ENCODE measurements around the gene CD36.

Gene CD36

GRCh38 chr7:80637911-80638765 lies at the start of gene CD36:
Gene CD36 (plus strand): TSS chr7:80638642. CDS start chr7:80646741, 8,099 bp downstream.
- no peak for DNase-seq

GRCh38 chr7:80589631-80590030 lies 48.8 kb upstream of the CD36 start:
- DNase-seq = no peak

GRCh38 chr7:80591654-80592053 lies 46.8 kb upstream of the CD36 start:
- no peak for DNase-seq

- no peak for DNase-seq
Measured at GRCh38 chr7:80593869-80594586, 44.4 kb upstream of the CD36 start.

- DNase-seq = peak; percentile 21
Measured at GRCh38 chr7:80596933-80597517, 41.4 kb upstream of the CD36 start.

- DNase-seq = no peak
Measured at GRCh38 chr7:80597875-80598274, 40.6 kb upstream of the CD36 start.

- no peak for DNase-seq
Measured at GRCh38 chr7:80600046-80600445, 38.4 kb upstream of the CD36 start.

GRCh38 chr7:80601999-80602398 lies 36.4 kb upstream of the CD36 start:
- no peak for DNase-seq

- no peak for DNase-seq
Measured at GRCh38 chr7:80603940-80604339, 34.5 kb upstream of the CD36 start.

GRCh38 chr7:80604436-80604835 lies 34.0 kb upstream of the CD36 start:
- DNase-seq = no peak

GRCh38 chr7:80607136-80607535 lies 31.3 kb upstream of the CD36 start:
- DNase-seq = no peak

- no peak for DNase-seq
Measured at GRCh38 chr7:80608336-80608735, 30.1 kb upstream of the CD36 start.

GRCh38 chr7:80609751-80610150 lies 28.7 kb upstream of the CD36 start:
- no peak for DNase-seq

GRCh38 chr7:80611353-80611752 lies 27.1 kb upstream of the CD36 start:
- DNase-seq = no peak

GRCh38 chr7:80611779-80612178 lies 26.7 kb upstream of the CD36 start:
- no peak for DNase-seq

GRCh38 chr7:80612880-80613279 lies 25.6 kb upstream of the CD36 start:
- DNase-seq = no peak

GRCh38 chr7:80613519-80613918 lies 24.9 kb upstream of the CD36 start:
- DNase-seq = no peak

- DNase-seq = no peak
Measured at GRCh38 chr7:80614851-80615271, 23.6 kb upstream of the CD36 start.

- no peak for DNase-seq
Measured at GRCh38 chr7:80618096-80618495, 20.3 kb upstream of the CD36 start.

- no peak for DNase-seq
Measured at GRCh38 chr7:80619741-80620140, 18.7 kb upstream of the CD36 start.

- DNase-seq = no peak
Measured at GRCh38 chr7:80622541-80622940, 15.9 kb upstream of the CD36 start.

GRCh38 chr7:80623503-80624252 lies 14.8 kb upstream of the CD36 start:
- no peak for DNase-seq

GRCh38 chr7:80624763-80625162 lies 13.7 kb upstream of the CD36 start:
- no peak for DNase-seq

Data from eye (tissue), 1 donor.